HG03354 (cell line): ENCODE results near the gene C15orf39.
"Not testable (repeated sequence)": the region's sequence is repeated elsewhere in the genome, so short reads cannot be mapped to it uniquely, and the experiment has no call there.

Experiments
- ATAC-seq: cut with Tn5 transposase; IDR thresholded peaks from one replicate; pipeline ENCODE4 v1.9.1; 2021; ENCODE audit warnings: mild to moderate bottlenecking; ENCODE audit not compliant: unreplicated experiment, poor library complexity, severe bottlenecking

The C15orf39 gene

GRCh38 chr15:75207618-75208500, 6.2 kb downstream of the C15orf39 start:
- ATAC-seq: no peak

- no peak for ATAC-seq
These were observed 7.0 kb downstream of the C15orf39 start for GRCh38 chr15:75208501-75209288.

DNA sequence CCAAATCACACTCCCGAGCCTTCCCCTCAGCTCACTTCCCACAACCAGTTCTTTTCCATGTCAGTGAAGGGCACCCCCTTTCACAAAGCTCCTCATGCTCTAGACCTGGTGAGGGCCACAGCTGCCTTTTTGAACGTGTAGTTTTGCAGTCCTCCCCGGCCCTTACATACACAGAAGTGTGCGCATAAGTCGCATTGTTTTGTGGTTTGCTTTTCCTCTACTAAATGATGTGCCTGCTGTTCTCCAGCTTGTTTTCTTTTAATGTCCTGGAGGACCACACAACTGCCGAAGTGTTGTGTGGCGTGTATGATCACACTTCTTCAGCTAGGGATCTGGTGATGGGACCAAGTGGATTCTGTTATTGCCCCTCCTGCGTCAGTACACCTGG, 7.6 kb downstream of the C15orf39 start:
- ATAC-seq: no peak

DNA sequence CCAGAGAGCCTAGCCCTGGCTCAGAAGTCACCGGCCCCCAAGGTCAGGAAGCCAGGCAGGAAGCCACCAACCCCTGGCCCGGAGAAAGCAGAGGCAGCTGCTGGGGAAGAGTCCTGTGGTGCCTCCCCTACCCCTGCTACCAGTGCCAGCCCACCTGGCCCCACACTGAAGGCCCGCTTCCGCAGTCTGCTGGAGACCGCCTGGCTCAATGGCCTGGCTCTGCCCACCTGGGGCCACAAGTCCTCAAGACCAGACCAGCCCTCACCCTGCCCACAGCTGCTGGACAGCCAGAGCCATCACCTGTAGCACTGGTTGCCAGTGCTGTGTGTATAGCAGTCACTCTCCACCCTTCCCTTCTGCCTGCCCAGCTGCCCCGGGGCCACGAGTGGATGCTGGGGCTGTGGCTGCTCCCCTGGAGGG, 9.1 kb downstream of the C15orf39 start:
- ATAC-seq: no peak

GRCh38 chr15:75211436-75212199, 9.9 kb downstream of the C15orf39 start:
- no peak for ATAC-seq

DNA sequence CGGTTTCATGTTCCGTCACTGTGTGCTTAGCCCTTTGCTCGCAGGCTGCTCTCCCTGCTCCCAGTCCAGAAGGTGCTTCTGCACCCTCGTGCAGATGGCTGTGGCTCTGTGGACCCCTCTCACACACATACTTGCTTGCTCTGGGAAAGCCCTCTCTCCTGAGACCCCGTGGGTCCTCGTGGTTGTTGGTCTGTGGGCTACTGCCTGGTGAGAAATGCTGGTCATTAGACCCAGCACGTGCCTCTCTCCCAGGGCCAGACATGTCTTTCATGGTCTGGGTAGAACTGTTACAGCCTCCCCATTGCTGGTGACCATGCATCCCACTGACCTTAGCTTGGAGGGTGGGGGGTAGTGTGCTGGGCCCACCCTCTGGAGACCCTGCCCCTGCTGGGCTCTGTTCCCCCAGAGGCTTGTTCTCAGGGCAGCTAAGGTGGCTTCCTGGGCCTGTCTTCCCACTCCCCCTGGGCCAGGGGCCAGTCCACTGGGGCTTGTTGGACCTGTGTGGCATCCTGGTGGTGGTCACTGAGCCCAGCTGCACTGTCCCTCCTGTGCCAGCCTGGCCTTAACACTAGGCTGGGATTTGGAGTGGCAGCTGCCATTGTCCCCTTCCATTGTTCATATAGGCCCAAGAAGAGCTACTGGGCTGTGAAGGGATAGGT, 10.6 kb downstream of the C15orf39 start:
- no peak for ATAC-seq

- no peak for ATAC-seq
These were observed 11.6 kb downstream of the C15orf39 start for GRCh38 chr15:75213212-75213767.

DNA sequence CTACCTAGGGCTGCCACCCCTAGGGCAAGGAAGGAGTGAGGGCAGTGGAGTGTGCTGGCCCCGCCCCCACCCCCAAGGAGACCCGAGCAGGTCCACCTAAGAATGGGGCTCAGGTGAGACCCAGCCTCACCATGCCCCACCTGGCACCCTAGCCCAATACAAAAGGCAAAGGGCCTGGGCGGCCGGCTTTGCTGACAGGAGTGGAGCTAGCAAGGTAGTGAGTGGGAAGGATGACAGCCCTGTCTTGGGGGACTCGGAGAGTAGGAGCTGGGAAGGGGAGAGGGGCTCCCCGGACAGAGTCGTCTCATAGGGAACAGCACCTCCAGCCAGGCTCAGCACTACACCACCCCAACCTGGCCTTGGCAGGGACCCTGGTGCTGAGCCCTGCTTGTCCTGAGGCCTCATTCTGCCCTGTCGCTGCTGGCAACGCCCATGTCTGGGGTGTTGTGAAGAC, 12.1 kb downstream of the C15orf39 start:
- ATAC-seq: no peak

DNA sequence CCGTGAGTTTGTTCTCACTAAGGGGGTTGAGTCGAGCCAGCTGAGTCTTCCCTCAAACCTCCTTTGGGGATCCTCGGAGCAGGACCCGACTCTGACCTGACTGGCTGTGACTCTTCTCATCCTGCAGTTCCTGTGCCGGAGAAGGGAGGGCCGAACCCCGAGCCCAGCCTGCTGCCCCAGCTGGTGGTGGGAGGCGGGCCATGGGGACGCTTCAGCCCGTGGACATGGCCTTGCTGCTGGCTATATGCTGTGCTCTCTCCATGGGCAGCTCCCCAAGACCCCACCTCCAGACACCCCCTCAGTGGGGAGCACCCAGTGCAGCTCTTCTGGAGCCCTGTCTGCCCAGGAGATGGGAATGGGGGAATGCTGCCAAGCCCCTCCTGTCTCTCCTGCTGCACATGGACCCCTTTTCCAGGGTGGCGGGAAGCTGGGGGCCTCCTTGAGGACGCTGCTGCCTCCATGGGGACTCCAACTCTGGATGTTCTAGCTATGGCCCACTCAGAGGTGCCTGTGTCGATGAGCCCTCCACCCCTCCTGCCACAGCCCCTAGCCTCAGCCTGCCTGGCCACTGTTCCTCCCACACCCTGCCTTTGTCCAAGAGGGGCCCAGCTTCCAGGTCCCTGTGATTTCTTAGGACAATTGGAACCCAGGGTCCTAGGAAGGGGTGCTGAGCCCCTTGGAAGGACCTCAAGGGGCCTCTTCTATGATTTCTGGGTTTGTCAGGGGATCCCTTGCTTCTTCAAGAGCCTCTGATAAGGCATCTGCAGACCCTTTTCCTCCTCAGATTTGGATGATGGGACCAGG, 12.8 kb downstream of the C15orf39 start:
- ATAC-seq: no peak

DNA sequence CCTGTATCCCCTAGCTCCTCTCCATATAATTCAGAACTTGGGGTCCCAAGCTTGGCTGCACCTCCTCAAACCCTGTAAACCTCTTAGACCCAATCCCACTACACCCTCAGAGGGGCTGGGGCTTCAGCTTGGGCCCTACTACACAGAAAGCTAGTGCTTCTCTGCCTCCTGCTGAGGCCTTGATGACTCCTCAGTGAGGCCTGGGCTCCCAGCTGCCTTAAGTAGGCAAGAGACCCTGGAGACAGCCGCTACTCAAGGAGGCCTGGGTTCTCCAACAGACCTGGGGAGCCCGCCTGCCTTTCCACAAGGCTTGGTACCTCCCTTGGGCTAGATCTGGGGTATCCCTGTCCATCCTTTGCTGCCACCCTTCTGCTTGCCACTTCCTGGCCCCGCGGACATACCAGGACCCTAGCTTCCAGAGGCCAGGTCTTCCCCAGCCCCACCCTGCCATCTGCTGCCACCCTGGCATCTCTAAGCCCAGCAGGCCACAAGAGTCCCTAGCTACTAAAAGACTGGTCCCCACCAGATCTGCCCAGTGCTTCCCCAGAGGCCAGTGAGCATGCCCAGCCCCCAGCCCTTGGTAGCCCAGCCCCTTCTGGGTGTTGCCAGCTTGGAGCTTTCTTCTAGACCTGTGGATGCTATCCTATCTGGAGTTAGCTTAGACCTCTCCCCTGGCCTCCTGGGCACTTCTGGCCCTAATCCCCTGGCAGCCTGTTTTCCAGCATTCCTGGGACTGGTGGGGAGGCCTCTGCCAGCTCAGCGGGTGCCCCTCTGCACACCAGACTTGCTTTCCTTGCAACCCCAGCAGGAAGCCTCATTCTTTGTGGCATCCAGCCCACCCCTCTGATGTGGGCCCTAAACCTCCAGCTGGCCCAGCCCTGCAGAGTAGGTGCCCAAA, 13.7 kb downstream of the C15orf39 start:
- ATAC-seq: no peak

DNA sequence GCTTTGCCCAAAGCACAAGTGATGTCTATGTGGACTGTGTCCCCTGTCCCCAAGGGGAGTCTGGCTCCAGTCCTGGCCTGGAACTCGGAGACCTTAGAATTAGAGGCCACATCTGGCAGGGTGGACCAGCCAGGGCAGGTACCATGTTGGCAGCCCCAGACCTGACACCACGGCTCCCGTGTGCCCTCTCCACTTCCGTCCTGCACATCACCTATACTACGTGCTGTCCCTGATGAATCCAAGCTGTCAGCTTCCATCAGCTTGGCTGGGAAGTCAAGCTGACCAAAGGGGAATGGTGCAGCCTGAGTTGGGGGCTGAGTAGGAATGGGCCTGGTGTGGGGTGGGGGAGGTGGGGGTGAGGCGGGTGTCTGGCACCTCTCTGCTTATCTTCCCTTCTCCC, 15.3 kb downstream of the C15orf39 start:
- no peak for ATAC-seq

DNA sequence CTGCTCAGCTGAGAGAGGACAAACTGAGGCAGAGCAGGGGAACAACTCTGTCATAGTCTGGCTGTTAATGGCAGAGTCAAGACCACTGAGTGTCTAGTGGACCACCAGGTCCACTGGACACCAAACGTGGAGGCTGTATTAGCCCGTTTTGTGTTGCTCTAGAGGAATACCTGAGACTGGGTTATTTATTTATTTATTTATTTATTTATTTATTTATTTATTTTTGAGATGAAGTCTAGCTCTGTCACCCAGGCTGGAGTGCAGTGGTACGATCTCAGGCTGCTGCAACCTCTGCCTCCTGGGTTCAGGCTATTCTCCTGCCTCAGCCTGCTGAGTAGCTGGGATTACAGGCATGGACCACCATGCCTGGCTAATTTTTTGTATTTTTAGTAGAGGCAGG, 15.9 kb downstream of the C15orf39 start:
- ATAC-seq: not testable (repeated sequence)

GRCh38 chr15:75219507-75219929, 17.8 kb downstream of the C15orf39 start:
- ATAC-seq: not testable (repeated sequence)

GRCh38 chr15:75223688-75224087, 22.0 kb downstream of the C15orf39 start:
- no peak for ATAC-seq

DNA sequence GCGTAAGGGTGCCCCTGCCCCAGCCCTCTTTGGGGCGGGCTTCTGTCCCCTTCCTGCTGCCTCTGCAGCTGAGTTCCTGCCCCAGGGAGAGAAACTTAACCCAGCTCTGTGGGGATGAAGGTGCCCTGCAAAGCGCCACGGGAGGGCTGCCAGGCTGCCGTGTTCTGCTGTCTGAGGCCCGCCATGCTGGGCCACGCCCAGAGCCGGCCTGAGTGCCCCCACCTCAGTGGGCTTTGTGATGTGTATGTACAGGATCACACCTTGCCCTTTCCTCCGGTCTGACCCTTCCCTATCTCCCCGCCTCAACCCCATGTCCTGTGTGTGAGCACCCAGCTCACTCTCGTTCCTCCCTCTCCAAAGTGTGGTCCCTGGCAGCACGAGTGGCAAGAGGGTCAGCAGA, 22.6 kb downstream of the C15orf39 start:
- ATAC-seq: no peak

DNA sequence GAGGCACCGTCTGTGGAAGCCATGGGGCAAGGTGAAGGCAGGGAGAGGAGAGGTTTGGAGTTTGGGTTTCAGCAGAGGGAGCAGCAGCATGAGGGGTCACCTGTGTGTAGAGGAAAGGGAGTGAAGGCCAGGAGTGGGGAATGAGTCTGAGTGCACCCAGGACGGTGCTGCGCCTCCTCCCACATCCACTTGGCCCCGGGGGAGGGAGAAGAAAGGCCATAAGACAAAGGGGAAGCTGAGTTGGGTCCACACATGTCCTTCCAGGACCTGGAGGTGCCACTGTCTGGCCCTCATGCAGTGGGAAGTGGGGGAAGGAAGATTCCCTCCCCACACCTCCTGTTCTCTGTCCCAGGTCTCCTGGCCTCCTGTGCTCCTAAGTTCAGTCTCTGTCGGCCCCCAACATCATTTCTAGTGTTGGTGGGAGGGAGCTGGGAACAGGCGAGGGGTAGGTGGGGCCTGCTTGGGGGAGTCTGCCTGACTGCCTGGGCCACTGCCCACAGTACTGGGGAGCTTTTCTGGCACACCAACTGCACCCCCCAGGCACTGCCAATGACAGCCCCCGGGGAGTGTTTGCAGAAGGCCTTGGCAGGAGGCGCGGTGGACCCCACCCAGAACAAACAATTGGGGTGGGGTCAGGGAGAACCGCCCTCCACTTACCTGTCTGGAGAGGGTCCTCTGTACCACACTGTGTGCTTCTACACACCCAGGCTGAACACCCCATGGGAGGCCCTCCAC, 23.6 kb downstream of the C15orf39 start:
- ATAC-seq: not testable (repeated sequence)
